ENCODE results near the gene RALGPS1.

RALGPS1 gene

GRCh38 chr9:127099664-127100063 is 185.1 kb downstream of the RALGPS1 start:
- no peak for DNase-seq (ENCODE audit: low read depth)

GRCh38 chr9:127102176-127102575 is 187.6 kb downstream of the RALGPS1 start:
- DNase-seq (ENCODE audit: low read depth): no peak

- no peak for DNase-seq (ENCODE audit: low read depth)
Measured at GRCh38 chr9:127102788-127103187, 188.2 kb downstream of the RALGPS1 start.

- no peak for DNase-seq (ENCODE audit: low read depth)
Measured at GRCh38 chr9:127104581-127105311, 190.2 kb downstream of the RALGPS1 start.

- no peak for DNase-seq (ENCODE audit: low read depth)
Measured at GRCh38 chr9:127105805-127106465, 191.4 kb downstream of the RALGPS1 start.

GRCh38 chr9:127106466-127106855 is 191.9 kb downstream of the RALGPS1 start:
- DNase-seq (ENCODE audit: low read depth): no peak

- no peak for DNase-seq (ENCODE audit: low read depth)
Measured at GRCh38 chr9:127107171-127107928, 192.8 kb downstream of the RALGPS1 start.

- no peak for DNase-seq (ENCODE audit: low read depth)
Measured at GRCh38 chr9:127107929-127108876, 193.6 kb downstream of the RALGPS1 start.

- DNase-seq (ENCODE audit: low read depth): no peak
Measured at GRCh38 chr9:127109212-127109711, 194.7 kb downstream of the RALGPS1 start.

- DNase-seq (ENCODE audit: low read depth): no peak
Measured at GRCh38 chr9:127112056-127112455, 197.5 kb downstream of the RALGPS1 start.

GRCh38 chr9:127112735-127113161 is 198.2 kb downstream of the RALGPS1 start:
- no peak for DNase-seq (ENCODE audit: low read depth)

- DNase-seq (ENCODE audit: low read depth): no peak
Measured at GRCh38 chr9:127113191-127113972, 198.8 kb downstream of the RALGPS1 start.

- DNase-seq (ENCODE audit: low read depth): no peak
Measured at GRCh38 chr9:127114606-127115005, 200.0 kb downstream of the RALGPS1 start.

- DNase-seq (ENCODE audit: low read depth): no peak
Measured at GRCh38 chr9:127116088-127116726, 201.6 kb downstream of the RALGPS1 start.

GRCh38 chr9:127116957-127117356 is 202.4 kb downstream of the RALGPS1 start:
- no peak for DNase-seq (ENCODE audit: low read depth)

GRCh38 chr9:127117801-127118200 is 203.2 kb downstream of the RALGPS1 start:
- DNase-seq (ENCODE audit: low read depth): no peak

GRCh38 chr9:127118597-127119319 is 204.2 kb downstream of the RALGPS1 start:
- no peak for DNase-seq (ENCODE audit: low read depth)

- no peak for DNase-seq (ENCODE audit: low read depth)
Measured at GRCh38 chr9:127119320-127119709, 204.7 kb downstream of the RALGPS1 start.

GRCh38 chr9:127121628-127122175 is 207.1 kb downstream of the RALGPS1 start:
- no peak for DNase-seq (ENCODE audit: low read depth)

Measured in CMK (cell line).